ENCODE measurements around the gene CACNA2D1.

GRCh38 chr7:82264783-82265305 lies 178.7 kb downstream of the CACNA2D1 start:
- TF ChIP-seq CTCF (IDR thresholded peaks at IDR 0.05) (no peak), POLR2A (IDR thresholded peaks at IDR 0.05) (no peak)
